Measurements from ENCODE around the gene SLMAP.
A peak's percentile ranks its signal among the peaks of the same experiment; 100 is the strongest.

The SLMAP gene

DNA sequence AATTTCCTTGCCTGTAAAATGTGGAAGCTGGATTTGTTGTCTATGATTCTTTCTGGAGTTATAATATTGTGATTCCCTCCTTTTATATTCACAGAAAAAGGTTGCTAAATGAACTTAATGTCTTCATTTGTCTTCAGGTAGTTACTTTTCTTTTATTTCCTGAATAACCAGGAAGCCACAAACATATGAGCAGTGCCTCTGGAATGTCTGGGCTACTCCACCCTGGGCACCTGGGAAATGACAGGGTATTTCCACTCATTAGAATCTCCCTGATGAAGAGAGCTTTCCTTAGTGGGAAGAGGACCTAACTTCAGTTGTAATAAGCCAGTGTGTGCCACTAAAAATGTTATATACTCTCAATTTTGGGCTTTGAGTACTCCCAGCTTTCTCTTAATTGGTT, 3.8 kb upstream of the SLMAP start:
- DNase-seq, result no peak

DNA sequence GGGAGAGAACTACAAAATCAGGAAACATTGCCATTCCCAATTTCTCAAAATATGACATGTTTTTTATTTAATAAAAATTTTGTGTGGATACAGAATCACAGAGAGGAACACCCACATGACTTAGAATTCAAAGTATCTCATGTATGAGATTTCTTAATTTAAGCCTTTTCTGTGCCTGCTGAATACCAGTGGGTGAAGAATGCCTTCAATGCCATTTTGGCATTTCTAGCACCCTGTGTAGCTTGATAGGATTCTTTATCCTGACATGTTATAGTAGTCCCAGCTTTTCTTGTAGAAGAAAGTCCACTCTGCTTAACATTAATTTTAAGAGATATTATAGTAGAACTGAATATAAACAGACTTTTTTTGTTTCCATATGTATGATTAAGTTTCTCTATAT, 3.1 kb upstream of the SLMAP start:
- DNase-seq, result no peak

DNA sequence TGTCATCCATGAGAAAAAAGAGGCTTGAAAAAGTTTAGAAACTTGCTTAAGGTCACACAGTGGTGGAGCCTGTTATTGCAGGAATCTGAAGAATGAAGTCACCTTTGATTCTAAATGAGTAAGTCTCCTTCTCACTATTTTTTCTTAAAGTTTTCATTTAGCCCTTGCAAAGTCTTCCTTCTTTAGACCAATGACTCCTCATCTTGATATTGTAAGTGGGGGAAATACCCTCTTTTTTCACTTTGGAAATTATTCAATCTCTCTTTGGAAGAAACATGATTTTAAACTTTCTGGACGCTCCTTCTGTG, 787 bp upstream of the SLMAP start:
- DNase-seq, result peak; percentile 41

DNA sequence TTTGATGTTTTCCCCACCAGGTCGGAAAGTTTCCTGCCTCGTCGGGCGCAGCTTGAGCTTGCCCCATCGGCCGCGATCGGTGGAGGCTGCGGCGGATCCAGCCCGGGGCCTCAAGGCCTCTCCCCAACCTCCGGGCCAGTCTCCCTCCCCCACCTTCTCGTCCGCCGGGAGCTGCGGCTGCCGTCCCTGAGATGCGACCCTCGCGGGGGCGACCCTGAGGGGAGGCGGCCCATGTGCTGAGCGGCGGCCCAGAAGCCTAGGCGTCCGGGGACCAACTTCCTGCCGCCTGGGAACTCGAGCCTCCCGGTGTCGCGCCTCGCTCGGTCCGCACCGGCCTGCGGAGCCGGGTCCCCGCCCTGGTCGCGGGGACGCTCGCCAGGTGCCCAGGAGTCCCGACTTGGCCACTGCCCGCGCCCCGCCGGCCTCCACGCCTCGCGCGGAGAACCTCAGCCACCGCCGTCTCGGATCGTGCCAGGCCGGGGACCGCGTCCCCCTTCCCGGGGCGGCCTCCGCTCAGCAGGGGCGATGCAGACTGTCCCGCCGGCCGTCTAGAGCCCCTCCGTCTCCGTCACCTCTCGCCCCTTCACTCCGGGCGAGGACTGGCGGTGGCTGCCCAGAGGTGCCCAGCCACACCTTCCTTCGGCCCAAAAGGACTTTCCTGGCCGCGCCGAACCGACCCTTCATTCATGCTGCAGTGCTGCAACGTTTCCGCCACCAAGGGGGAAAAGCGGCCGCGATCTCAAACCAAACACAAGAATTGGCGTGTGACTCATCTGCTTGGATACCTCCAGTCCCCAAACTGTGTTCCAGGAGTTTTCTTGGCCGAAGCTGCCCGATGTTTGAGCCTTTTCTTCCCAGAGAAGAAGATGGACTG, 656 bp downstream of the SLMAP start:
- peak; percentile 7 for DNase-seq

DNA sequence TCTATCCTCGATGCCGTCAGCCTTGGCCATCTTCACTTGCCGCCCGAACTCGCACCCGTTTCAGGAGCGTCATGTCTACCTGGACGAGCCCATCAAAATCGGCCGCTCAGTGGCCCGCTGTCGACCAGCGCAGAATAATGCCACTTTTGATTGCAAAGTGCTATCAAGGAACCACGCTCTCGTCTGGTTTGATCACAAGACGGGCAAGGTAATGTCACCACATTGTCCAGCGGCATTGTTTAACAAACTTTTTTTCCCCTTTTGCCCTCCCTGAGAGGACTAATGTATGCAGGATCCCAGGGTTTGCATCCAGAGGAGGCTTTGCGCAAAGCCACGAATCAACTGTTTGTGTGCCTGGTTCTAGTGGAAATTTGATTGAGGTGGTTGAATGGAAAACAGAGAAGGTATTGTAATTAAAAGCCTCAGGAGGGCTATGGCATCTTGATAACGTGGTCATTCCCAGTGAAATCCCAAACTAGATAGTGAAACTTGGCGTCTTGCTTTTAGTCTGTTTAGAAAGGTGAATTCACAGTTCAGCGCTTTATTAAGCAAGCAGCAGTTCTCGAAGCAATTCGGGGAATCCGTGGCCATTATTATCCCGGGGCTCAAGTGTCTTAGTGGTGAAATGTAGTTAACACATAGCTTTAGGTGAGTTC, 1.7 kb downstream of the SLMAP start:
- no peak for DNase-seq

DNA sequence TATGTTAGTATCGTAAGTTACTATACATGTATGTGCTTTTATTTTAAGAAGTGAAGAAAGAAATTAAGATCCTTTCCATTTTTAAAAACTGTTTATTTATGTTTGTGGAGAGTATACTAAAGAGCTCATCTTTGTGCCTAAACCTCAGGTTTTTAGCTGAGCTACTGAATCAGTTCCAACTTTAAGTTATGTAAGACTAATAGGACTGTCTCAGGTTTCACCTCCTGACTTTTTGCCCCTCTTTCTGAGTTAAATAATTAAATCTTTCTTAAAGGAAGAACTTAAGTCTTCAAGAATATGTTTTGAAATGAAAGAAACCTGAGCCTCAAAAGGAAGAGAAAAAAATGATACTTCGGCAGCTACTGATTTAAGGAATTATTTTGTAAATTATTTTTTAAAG, 2.6 kb downstream of the SLMAP start:
- DNase-seq, result no peak

DNA sequence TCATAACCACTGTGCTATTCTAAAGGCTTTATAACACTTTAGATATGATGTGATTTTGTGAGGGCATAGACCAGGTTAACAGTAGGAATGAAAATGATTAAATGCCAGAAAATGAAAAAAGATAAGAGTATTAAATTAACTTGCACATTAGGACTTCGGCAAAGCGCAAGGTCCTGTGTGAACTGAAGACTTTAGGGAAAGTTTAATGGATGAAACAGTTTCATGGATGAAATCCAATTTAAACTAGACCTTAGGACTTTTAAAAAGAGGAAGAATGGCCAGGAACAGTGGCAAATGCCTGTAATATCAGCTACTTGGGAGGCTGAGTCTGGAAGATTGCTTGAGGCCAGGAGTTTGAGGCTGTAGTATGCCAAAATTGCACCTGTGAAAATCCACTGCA, 8.7 kb downstream of the SLMAP start:
- DNase-seq, result no peak

DNA sequence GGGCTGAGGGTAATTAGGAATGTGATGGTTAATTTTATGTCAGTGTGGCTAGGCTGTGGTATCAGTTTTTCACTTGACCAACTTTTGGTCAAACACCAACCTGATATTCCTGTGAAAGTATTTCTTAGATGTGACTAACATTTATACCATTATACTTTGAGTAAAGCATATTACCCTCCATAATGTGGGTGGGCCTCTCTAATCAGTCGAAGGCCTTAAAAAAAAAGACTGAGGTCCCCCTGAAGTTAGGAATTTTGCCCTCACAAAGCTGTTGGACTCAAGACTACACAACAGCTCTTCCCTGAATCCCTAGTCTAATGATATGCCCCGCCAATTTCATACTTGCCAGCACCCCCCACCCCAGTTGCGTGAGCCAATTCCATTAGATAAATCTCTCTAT, 12.5 kb downstream of the SLMAP start:
- no peak for DNase-seq

DNA sequence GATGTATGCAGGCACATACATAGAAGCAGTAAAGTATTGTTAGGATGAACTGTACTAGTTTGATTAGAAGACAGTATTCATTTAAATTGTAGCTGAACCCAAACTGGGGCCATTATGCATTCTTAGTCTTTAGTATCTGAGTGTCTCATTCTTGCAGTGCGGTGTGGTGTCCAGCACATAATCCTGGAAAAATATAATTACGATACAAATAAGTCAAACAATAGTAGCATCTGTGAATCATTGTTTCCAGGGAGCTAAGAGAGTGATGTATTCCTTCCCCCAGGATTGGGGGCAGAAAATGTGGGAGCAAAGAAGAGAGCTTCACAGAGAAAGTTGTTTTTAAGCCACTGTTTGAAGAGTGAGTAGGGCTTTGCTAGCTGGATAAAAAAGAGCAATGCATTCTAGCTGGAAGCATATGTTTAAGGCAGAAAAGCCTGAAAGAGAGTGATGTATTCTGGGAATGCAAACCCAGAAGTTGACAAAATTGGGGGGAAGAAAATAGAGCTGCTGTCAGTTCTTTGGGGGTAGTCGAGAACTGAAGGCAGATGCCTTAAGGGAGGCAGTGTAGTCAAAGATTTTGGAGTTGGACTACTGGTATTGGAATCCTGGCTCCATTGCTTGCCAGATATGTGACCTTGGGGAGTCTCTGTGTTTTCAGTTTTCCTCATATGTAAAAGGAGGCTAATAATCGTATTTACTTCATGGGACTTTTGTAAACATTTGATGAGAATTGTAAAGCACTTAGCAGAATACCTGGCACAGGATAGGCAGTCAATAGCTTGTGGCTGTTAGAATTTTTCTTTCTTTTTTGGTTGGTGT, 14.1 kb downstream of the SLMAP start:
- no peak for DNase-seq

DNA sequence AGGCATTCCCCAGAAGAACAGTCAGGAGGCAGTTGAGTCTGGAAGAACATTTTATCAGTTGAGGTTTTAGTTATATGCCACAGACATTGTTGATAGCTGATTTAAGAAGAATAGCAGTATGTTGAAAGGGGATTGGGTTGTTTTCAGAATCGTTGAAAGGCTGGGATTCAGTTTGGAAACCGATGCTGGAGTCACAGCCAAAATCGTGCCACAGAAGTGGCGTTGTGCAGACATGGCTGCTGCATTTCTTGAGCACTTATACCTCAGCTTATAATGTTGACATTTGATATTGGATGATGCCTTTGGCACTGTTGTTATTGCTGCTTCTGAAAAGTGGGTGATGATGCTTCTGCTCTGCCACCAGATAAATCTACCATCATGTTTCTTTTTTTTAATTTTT, 16.1 kb downstream of the SLMAP start:
- DNase-seq, result no peak

DNA sequence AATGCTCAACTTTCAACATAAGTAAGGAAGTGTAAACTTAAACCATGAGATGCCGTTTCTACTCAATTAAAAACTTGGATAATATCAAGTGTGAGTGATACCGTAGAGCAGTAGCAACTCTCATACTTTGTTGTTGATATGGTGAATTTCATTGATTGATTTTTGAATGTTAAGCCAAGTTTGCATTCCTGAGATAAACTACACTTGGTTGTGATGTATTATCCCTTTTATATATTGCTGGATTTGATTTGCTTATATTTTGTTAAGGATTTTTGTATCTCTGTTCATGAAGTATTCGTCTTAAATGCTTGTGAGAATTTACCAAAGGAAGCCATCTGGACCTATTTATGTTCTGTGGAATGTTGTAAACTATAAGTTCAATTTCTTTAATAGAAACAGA, 21.7 kb downstream of the SLMAP start:
- no peak for DNase-seq

DNA sequence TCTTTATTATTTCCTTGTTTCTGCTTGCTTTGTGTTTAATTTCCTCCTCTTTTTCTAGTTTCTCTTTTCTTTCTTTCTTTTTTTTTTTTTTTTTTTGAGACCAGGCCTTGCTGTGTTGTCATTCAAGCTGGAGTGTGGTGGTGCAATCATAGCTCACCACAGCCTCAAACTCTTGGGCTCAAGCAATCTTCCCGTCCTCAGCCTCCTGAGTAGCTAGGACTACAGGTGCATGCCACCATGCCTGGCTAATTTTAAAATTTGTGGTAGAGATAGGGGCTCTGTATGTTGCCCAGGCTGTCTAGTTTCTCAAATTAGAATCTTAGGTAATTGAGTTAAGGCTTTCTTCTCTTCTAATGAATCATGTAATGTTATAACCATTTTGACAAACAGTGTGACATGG, 22.4 kb downstream of the SLMAP start:
- no peak for DNase-seq

DNA sequence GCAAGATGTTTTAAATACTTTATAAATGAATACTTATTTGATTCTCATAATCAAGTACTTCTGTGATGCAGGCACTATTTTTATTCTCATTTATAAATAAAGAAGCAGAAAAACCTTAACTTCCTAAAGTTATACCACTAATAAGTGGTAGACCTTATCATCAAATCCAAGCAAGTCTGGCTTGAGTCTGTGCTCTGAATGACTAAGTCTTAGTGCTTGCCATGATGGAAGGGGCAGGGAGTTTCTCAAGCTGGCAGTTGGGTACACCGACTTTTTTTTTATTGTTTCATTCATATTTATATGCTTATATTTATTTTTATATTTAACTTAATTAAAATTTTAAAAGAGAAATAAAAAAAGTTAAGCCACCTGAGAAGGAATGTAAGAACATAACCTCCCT, 23.6 kb downstream of the SLMAP start:
- DNase-seq, result no peak

DNA sequence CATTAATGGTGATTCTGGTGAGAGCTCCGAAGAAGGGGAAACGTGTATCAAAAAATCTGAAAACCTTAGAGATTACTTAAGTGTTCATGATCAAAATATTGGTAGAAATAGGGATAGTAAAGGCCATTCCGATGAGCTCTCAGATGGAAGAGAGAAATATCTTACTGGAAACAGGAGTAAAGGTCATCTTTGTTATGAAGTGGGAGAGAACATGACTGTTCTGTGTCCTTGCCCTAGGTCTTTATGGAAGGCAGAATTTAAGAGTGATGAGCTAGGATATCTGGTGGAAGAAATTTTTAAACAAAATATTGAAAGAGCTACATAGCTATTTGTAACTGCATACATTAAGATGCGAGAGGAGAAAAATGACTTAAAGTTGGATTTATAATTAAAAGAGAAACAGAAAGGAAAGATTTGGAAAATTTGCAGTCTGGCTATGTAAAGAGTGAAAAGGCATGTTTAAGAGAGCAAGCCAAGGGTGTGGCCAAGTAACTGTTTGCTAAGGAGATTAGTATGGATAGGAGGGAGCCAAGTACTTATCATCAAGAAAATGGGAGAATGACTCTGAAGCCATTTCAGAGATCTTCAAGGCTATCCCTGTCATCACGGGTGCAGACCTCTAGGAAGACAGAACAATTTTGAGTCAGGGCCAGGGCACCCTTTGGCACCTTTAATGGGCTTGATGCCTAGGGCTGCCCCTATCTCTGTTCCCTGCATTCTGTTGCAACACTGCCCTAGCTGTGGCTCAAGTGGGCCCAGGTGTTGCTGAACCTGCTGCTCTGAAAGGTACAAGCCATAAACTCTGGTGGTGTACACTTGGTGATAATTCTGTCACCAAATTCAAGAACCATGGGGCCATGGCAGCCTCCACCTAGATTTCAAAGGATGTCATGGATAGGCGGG, 27.3 kb downstream of the SLMAP start:
- no peak for DNase-seq

DNA sequence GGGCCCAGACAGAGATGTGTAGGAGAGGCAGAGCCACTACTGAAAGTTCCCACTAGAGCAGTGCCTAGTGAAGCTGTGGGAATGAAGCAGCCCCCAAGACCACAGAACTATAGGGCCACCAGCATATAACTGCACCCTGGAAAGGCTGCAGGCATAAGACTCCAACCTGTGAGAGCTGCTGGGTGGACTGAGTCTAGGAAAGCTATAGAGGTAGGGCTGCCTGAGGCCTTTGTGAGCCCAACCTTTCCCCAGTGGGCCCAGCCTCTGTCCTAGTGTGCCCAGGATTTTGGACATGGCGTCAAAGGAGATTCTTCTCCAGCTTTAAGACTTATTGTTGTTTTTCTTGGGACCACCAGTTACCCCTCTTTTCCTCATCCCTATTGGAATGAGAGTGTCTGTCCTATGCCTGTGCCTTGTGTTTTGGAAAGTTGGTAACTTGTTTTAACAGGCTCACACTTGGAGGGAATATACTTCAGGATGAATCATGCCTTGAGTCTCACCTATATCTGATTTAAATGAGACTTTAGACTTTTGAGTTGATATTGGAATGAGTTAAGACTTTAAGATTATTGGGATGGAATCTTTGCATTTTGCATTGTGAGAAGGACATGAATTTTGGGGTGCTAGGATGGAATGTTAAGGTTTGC, 28.1 kb downstream of the SLMAP start:
- no peak for DNase-seq

DNA sequence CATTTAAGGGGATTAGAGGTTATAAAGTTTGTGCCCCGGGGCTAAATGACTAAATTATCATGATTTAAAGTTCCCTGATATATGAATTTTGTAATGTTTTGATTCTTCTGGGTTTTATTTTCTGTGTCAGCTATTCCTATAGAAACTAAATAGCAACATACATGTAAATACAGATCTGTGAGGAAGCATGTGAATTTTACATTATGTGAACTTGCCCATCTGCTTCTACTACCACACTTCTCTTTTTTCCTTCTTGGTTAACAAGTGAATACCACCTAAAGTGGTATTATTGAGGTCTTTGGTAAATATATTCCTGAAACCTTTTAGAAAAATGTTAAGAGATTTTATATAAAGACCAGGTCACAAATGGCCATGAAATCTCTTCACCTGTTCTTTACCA, 29.3 kb downstream of the SLMAP start:
- DNase-seq, result no peak

DNA sequence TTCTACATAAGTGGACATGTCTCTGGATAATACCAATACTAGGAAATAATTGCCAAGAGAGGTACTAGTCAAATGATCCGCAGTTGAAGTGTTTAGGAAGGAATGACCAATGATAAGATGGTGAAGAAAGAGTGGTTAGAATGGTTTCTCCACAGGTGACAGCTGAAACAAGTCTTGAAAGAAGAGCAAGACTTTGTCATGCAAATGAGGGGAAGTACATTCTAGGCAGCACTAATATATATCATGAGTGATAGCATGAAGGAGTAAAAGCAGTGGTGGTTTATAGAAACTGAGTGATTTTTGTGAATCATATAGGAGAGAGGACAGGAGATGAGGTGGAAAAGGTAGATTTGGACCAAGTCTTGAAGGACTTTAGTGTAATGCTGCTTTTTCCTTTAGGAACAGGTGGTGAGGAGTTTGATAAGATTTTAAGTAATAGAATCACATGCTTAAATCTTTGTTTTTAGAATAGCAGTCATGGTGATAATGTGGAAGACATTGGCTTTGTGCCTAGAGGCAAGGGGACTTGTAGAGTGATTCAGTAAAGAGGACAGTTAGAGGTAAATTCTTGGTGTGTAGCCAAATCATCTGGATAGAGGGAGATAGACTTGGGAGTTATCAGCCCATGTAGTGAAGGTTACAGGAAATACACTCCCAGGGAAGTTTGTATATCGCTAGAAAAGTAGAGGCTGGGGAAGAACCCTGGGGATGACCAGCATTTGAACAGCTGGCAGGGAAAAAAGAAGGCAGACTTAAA, 31.9 kb downstream of the SLMAP start:
- DNase-seq, result no peak

DNA sequence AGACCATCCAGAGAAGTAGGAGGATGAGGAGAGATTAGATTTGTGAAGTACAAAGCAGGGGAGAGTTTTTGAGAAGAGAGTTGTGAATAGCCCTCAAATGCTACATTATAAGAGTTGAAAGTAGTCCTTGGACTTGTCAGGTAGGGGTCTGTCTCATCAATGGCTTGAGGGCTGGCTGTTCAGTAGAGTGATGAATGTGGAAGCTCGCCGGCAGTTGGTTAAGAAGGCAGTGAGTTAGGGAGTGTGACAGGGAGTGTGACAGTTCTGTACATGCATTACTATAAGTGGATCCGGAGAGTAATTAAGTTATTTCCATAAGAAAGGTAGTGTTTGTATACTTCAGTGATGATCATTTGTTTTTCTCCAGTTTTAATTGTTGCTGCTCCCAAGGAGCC, 32.5 kb downstream of the SLMAP start:
- DNase-seq, result no peak

DNA sequence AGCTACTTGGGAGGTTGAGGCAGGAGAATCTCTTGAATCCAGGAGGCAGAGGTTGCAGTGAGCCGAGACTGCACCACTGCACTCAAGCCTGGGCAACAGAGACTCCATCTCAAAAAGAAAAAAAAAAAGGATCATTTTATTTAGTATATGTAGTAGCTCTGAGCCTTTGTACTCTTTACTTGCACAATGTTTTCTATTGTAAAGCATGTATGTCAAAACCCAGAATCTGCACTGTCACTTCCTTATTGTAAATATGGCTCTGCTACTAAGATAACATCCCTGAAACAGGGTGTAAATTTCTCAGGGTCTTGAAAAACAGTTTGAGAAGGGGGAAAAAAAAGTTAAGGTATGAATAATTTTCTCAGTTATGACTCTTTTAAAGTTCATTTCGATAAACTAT, 35.1 kb downstream of the SLMAP start:
- no peak for DNase-seq

DNA sequence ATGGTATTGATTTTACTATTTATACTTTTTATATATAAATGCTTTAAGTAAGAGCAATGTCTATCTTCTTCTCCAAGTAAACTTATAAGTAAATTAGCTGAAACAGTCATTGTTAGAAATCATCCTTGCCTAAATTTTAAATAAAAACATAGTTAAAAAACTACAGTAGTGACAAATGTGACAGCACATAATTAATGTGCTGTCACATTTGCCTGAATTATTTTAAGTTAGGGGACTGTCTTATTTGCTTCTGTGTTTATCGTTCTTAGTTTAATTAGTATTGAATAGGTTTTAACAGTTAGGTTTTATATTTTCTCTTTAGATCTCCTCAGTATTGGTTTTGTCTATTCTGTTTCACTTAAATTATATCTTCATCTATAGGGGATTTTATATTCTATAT, 36.1 kb downstream of the SLMAP start:
- no peak for DNase-seq

DNA sequence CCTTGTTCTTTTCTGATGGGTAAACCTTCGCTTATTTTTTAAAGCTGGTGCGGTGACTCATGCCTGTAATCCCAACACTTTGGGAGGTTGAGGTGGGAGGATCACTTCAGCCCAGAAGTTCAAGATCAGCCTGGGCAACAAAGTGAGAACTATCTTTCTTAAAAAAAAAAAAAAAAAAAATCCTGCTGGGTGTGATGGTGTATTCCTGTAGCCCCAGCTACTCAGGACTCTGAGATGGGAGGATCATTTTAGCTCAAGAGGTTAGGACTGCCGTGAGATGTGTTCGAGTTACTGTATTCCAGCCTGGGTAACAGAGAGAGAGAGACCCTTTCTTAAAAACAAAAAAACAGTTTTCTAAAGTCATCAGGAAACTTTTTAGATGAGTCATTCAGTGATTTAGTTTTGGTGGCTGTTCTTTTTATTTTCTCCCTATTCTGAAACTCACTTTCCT, 37.7 kb downstream of the SLMAP start:
- no peak for DNase-seq

DNA sequence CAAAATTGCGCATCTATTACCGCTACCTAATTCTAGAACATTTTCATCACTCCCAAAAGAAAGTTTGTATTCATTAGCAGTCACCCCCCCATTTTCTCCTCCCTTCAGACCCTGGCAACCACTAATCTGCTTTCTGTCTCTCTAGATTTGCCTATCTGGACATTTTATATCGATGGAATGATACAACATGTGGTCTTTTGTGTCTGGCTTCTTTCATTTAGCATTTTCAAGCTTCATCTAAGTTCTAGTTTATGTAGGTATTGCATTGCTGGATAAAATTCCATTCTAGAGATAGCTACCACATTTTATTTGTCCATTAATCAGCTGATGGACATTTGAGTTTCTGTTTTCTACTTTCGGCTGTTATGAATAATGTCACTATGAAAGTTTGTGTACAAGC, 38.4 kb downstream of the SLMAP start:
- no peak for DNase-seq

Data from CD4-positive, alpha-beta T cell treated with Interleukin-21 for 1 hour (primary cell).